Mesendoderm (in vitro differentiated cells): ENCODE measurements around the gene MAML3.

Experiments
- DNase-seq: peaks from one replicate; pipeline ENCODE4 v3.0.0; 2013
- H2AK5ac ChIP-seq: 2 replicates; pipeline ENCODE4 v1.6.1; 2013; ENCODE audit warnings: low read length, inconsistent platforms
- H2BK120ac ChIP-seq: 2 replicates; pipeline ENCODE4 v1.6.1; 2013; ENCODE audit warnings: low read depth, mild to moderate bottlenecking, low read length, moderate library complexity, mixed read lengths
- H2BK15ac ChIP-seq: replicated peaks from 2 replicates; pipeline ENCODE4 v1.6.1; 2013; ENCODE audit warnings: low read depth, mild to moderate bottlenecking, moderate library complexity
- H2BK5ac ChIP-seq: 2 replicates; pipeline ENCODE4 v1.6.1; 2013; ENCODE audit warnings: low read length, inconsistent platforms
- H3K18ac ChIP-seq: 2 replicates; pipeline ENCODE4 v1.6.1; 2013; ENCODE audit warnings: mild to moderate bottlenecking, low read length, mixed read lengths
- H3K23ac ChIP-seq: one replicate; pipeline ENCODE4 v1.6.1; 2013; ENCODE audit warnings: low read length
- H3K27ac ChIP-seq: 2 replicates; pipeline ENCODE4 v1.5.1; 2013; ENCODE audit warnings: low read depth, mild to moderate bottlenecking, inconsistent platforms, low read length, moderate library complexity
- H3K27me3 ChIP-seq: 2 replicates; pipeline ENCODE4 v1.6.1; 2013; ENCODE audit warnings: low read length, control low read depth, mild to moderate bottlenecking, inconsistent platforms; ENCODE audit not compliant: insufficient read depth, poor library complexity
- H3K36me3 ChIP-seq: 2 replicates; pipeline ENCODE4 v1.6.1; 2013; ENCODE audit warnings: low read length, inconsistent platforms; ENCODE audit not compliant: control insufficient read depth, insufficient read depth
- H3K4ac ChIP-seq: one replicate; pipeline ENCODE4 v1.6.1; 2013; ENCODE audit warnings: low read depth, mild to moderate bottlenecking, low read length, moderate library complexity
- H3K4me1 ChIP-seq: 2 replicates; pipeline ENCODE4 v1.6.1; 2013; ENCODE audit warnings: low read depth, low read length, inconsistent platforms; ENCODE audit not compliant: control insufficient read depth
- H3K4me2 ChIP-seq: 2 replicates; pipeline ENCODE4 v1.6.1; 2013; ENCODE audit warnings: low read length
- H3K4me3 ChIP-seq: 2 replicates; pipeline ENCODE4 v1.5.1; 2013; ENCODE audit warnings: mild to moderate bottlenecking, low read length
- H3K56ac ChIP-seq: one replicate; pipeline ENCODE4 v1.6.1; 2013; ENCODE audit warnings: low read length
- H3K79me1 ChIP-seq: 2 replicates; pipeline ENCODE4 v1.6.1; 2013; ENCODE audit warnings: low read length, inconsistent platforms
- H3K79me2 ChIP-seq: 2 replicates; pipeline ENCODE4 v1.6.1; 2013; ENCODE audit warnings: mild to moderate bottlenecking, low read length; ENCODE audit not compliant: control insufficient read depth, insufficient read depth
- H3K9ac ChIP-seq: 2 replicates; pipeline ENCODE4 v1.6.1; 2013; ENCODE audit warnings: low read length, inconsistent platforms
- H4K5ac ChIP-seq: one replicate; pipeline ENCODE4 v1.6.1; 2013; ENCODE audit warnings: low read length
- H4K8ac ChIP-seq: one replicate; pipeline ENCODE4 v1.6.1; 2013; ENCODE audit warnings: low read depth, mild to moderate bottlenecking, control low read depth, low read length, moderate library complexity
- WGBS: extraction: QIAGEN DNeasy Blood & Tissue Kit; methylation state at CpG from one replicate; pipeline ENCODE4 v1.1.7; 2013; ENCODE audit warnings: low lambda C conversion rate, missing lambda C conversion rate; ENCODE audit not compliant: insufficient coverage; ENCODE audit errors: extremely low coverage; 5-methylcytosine and 5-hydroxymethylcytosine counted together

The MAML3 gene

GRCh38 chr4:139728146-139728545 lies 425.8 kb downstream of the MAML3 start:
- Histone ChIP-seq H3K56ac (no peak overlapping the region), H3K79me2 (no peaks in the 10 kb centered on the region), H2AK5ac (no peak overlapping the region), H3K4me3 (no peak overlapping the region), H3K4ac (no peak overlapping the region), H2BK120ac (no peak overlapping the region), H3K27ac (no peak overlapping the region), H3K36me3 (no peaks in the 10 kb centered on the region), H2BK5ac (no peak overlapping the region), H3K4me1 (peaks cover 4% of the 10 kb centered on the region), H3K18ac (no peak overlapping the region), H4K8ac (no peak overlapping the region), H3K27me3 (no peaks in the 10 kb centered on the region), H3K23ac (no peak overlapping the region), H3K79me1 (no peaks in the 10 kb centered on the region), H2BK15ac (no peak overlapping the region), H3K4me2 (no peak overlapping the region), H4K5ac (no peak overlapping the region), H3K9ac (no peak overlapping the region)
- no CpG with 5 or more reads among the region's 4 CpGs for WGBS
- DNase-seq: no peak

DNA sequence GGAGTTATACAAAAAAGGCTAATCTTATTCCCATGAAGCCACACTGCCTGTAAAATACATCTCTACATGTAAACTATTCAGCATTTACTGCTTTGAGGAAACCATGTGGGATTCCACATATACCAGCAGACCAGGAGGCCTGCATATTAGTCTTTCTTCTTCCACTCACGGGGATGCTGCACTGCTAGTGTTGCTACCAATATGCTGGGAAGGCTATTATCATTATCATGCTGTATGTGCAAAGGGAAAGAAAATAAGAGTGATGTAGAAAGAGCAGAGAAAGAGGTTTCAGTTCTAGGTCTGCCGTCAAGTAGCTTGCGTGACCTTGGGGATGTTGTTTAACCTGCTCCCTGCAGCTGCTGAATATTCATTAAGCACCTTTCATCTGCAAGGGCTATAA lies 427.4 kb downstream of the MAML3 start:
- H3K23ac ChIP-seq: no peak overlapping the region
- no peak overlapping the region for H2BK5ac ChIP-seq
- no peaks in the 10 kb centered on the region for H3K79me1 ChIP-seq
- no peaks in the 10 kb centered on the region for H3K36me3 ChIP-seq
- H3K4me3 ChIP-seq: no peak overlapping the region
- H3K56ac ChIP-seq: no peak overlapping the region
- no peak for DNase-seq
- no peak overlapping the region for H3K27ac ChIP-seq
- no peak overlapping the region for H3K4me2 ChIP-seq
- no peak overlapping the region for H4K8ac ChIP-seq
- no CpG with 5 or more reads among the region's 3 CpGs for WGBS
- H4K5ac ChIP-seq: no peak overlapping the region
- no peak overlapping the region for H3K18ac ChIP-seq
- no peaks in the 10 kb centered on the region for H3K27me3 ChIP-seq
- H3K79me2 ChIP-seq: no peaks in the 10 kb centered on the region
- H2BK15ac ChIP-seq: no peak overlapping the region
- H3K4ac ChIP-seq: no peak overlapping the region
- H3K4me1 ChIP-seq: no peaks in the 10 kb centered on the region
- H2AK5ac ChIP-seq: no peak overlapping the region
- H2BK120ac ChIP-seq: no peak overlapping the region
- H3K9ac ChIP-seq: no peak overlapping the region

DNA sequence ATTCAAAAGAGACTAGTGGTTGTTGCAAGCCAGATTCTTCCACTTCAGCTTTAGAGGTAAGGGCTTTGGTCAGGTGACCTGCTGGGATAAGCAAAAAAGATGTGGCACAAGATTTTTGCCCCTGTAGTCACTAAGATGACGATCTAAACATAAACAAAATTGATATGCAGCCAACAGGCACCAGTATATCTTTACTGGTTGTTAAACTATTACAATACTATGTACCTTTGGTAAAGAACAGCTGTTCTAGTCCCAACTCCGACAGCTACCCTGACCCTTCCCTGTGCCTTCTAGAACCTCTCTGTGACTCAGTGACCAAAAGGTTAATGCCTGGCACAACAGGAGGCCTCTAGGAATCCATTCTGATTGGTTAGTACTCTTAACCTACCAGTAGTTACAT lies 428.7 kb downstream of the MAML3 start:
- Histone ChIP-seq H3K4me3 (no peak overlapping the region), H3K79me1 (no peaks in the 10 kb centered on the region), H3K4me2 (no peak overlapping the region), H3K56ac (no peak overlapping the region), H2BK120ac (no peak overlapping the region), H3K27me3 (no peaks in the 10 kb centered on the region), H3K4me1 (no peaks in the 10 kb centered on the region), H4K8ac (no peak overlapping the region), H2AK5ac (no peak overlapping the region), H3K18ac (no peak overlapping the region), H3K36me3 (no peaks in the 10 kb centered on the region), H3K23ac (no peak overlapping the region), H3K4ac (no peak overlapping the region), H2BK15ac (no peak overlapping the region), H3K27ac (no peak overlapping the region), H4K5ac (no peak overlapping the region), H2BK5ac (no peak overlapping the region), H3K9ac (no peak overlapping the region), H3K79me2 (no peaks in the 10 kb centered on the region)
- WGBS: no CpG with 5 or more reads among the region's 2 CpGs
- DNase-seq: no peak

- no CpG with 5 or more reads among the region's 4 CpGs for WGBS
- no peak overlapping the region for H3K18ac ChIP-seq
Observed at GRCh38 chr4:139721789-139722188, 432.2 kb downstream of the MAML3 start.

GRCh38 chr4:139720806-139721205 lies 433.2 kb downstream of the MAML3 start:
- Histone ChIP-seq H4K8ac (no peak overlapping the region), H2AK5ac (no peak overlapping the region), H3K79me1 (no peaks in the 10 kb centered on the region), H3K27ac (no peak overlapping the region), H2BK5ac (no peak overlapping the region), H3K56ac (no peak overlapping the region), H3K4me3 (no peak overlapping the region), H2BK15ac (no peak overlapping the region), H3K36me3 (peaks cover 2% of the 10 kb centered on the region), H3K18ac (no peak overlapping the region), H3K4ac (no peak overlapping the region), H3K4me2 (no peak overlapping the region), H3K27me3 (no peaks in the 10 kb centered on the region), H2BK120ac (no peak overlapping the region), H3K9ac (no peak overlapping the region), H3K79me2 (no peaks in the 10 kb centered on the region), H3K4me1 (no peaks in the 10 kb centered on the region), H4K5ac (no peak overlapping the region), H3K23ac (no peak overlapping the region)
- no peak for DNase-seq
- WGBS: no CpG with 5 or more reads among the region's 6 CpGs

More at GRCh38 chr4:139721789-139722188, 432.2 kb downstream of the MAML3 start:
- Histone ChIP-seq H2AK5ac (no peak overlapping the region), H3K23ac (no peak overlapping the region), H4K8ac (no peak overlapping the region), H3K27me3 (no peaks in the 10 kb centered on the region), H2BK5ac (no peak overlapping the region), H3K36me3 (peaks cover 2% of the 10 kb centered on the region), H3K9ac (no peak overlapping the region), H3K79me2 (no peaks in the 10 kb centered on the region), H2BK15ac (no peak overlapping the region), H3K4me1 (no peaks in the 10 kb centered on the region), H2BK120ac (no peak overlapping the region), H3K27ac (no peak overlapping the region), H3K4me3 (no peak overlapping the region), H3K79me1 (no peaks in the 10 kb centered on the region), H3K4me2 (no peak overlapping the region), H3K4ac (no peak overlapping the region), H3K56ac (no peak overlapping the region), H4K5ac (no peak overlapping the region)
- no peak for DNase-seq

DNA sequence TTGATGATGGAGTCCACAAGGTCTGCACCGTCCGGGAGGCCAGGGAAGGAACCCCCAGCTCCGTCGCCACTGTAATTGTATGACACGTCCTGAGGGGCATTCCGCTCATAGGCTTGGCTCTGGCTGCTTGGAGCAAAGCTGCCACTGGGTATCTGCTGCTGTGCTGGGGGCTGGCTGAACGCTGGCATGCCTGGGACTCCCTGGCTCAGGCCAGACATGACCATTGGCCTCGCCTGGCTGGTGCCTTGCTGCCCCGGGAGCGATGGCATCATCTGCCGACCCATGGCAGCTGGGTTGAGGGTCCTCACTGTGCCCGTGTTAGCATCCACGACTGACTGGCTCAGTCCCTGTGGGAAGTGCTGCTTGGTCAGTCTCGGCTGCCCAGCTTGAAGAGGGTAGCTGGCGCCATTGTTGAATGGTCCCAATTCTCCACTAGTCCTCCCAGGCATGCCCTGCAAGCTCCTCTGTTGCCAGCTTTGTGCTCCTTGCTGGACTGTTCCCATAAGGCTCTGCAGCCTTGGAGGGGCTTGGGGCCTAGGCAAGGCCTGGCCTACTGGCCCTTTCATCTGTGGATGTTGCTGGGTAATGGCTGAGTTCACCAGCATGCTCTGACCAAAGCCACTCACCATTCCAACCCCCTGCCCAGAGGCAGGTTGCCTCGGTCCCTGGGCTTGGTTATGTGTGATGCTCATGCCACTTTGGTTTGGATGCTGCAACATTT lies 434.4 kb downstream of the MAML3 start:
- H4K5ac ChIP-seq: no peak overlapping the region
- no peak overlapping the region for H3K27ac ChIP-seq
- no peak overlapping the region for H4K8ac ChIP-seq
- no peak overlapping the region for H3K4me2 ChIP-seq
- no peak overlapping the region for H2BK15ac ChIP-seq
- WGBS: no CpG with 5 or more reads among the region's 16 CpGs
- no peak overlapping the region for H2AK5ac ChIP-seq
- no peak overlapping the region for H3K56ac ChIP-seq
- no peak for DNase-seq
- no peaks in the 10 kb centered on the region for H3K4me1 ChIP-seq
- H3K79me1 ChIP-seq: no peaks in the 10 kb centered on the region
- no peak overlapping the region for H3K18ac ChIP-seq
- no peaks in the 10 kb centered on the region for H3K27me3 ChIP-seq
- H3K36me3 ChIP-seq: peaks cover 2% of the 10 kb centered on the region
- no peak overlapping the region for H3K9ac ChIP-seq
- H2BK120ac ChIP-seq: no peak overlapping the region
- no peak overlapping the region for H3K23ac ChIP-seq
- H3K4ac ChIP-seq: no peak overlapping the region
- no peak overlapping the region for H3K4me3 ChIP-seq
- H2BK5ac ChIP-seq: no peak overlapping the region
- H3K79me2 ChIP-seq: no peaks in the 10 kb centered on the region
